Measurements from ENCODE around the gene SIDT2.

DNA sequence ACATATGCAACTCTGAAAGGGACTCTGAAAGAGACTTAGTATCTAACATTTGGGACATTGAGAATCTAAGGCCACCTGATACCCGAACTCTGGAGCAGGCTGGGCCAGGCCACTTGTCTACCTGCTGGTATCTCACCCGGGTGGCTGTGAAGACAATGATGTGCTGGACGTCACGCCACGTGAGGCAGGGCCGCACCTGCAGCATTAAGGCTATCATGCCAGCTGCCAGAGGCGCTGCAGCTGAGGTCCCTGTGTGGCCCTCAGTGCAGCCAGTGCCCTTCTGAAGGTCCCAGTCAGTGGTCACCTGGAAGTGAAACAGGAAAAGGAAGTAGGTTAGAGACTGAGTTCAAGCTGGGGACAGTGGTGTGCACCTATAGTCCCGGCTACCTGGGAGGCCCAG, 40.9 kb downstream of the SIDT2 start:
- TF ChIP-seq, protein P1, sequence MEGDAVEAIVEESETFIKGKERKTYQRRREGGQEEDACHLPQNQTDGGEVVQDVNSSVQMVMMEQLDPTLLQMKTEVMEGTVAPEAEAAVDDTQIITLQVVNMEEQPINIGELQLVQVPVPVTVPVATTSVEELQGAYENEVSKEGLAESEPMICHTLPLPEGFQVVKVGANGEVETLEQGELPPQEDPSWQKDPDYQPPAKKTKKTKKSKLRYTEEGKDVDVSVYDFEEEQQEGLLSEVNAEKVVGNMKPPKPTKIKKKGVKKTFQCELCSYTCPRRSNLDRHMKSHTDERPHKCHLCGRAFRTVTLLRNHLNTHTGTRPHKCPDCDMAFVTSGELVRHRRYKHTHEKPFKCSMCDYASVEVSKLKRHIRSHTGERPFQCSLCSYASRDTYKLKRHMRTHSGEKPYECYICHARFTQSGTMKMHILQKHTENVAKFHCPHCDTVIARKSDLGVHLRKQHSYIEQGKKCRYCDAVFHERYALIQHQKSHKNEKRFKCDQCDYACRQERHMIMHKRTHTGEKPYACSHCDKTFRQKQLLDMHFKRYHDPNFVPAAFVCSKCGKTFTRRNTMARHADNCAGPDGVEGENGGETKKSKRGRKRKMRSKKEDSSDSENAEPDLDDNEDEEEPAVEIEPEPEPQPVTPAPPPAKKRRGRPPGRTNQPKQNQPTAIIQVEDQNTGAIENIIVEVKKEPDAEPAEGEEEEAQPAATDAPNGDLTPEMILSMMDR (conservative IDR thresholded peaks at IDR 0.05): no peak
- no peak for TF ChIP-seq ZFX (IDR thresholded peaks at IDR 0.05)
